Prostate gland (tissue), 2 donors: ENCODE measurements around the gene MDFI. TPM values are rescaled to one million over a fixed set of nuclear protein-coding genes. Genes with fewer than 3 reads are reported as not detected.

Experiments
- DNase-seq: peaks from one replicate; pipeline ENCODE4 v3.0.0-alpha.2; 2019; ENCODE audit warnings: low spot score
- H3K27ac ChIP-seq, 2 donors: fragments of 200-600 bp; sonication (generic); 2 replicates each; pipeline ENCODE4 v1.5.1; 2017 to 2019
- H3K27me3 ChIP-seq: fragments of 200-600 bp; sonication (generic); replicated peaks from 2 replicates; pipeline ENCODE4 v1.5.1; 2019; ENCODE audit not compliant: insufficient read depth
- H3K36me3 ChIP-seq, 2 donors: fragments of 200-600 bp; sonication (generic); 1 replicate in 1 of 2; 2 replicates in 1 of 2; pipeline versions ENCODE4 v1.5.1 to v1.8.1; 2017 to 2019
- H3K4me1 ChIP-seq: fragments of 200-600 bp; sonication (generic); replicated peaks from 2 replicates; pipeline ENCODE4 v1.5.1; 2019
- H3K4me3 ChIP-seq, 2 donors: fragments of 200-600 bp; sonication (generic); 2 replicates each; pipeline ENCODE4 v1.5.1; 2017 to 2019
- H3K9me3 ChIP-seq: fragments of 200-600 bp; sonication (generic); 2 replicates; pipeline ENCODE4 v1.5.1; 2017
- POLR2A ChIP-seq: fragments of 450-650 bp; IDR thresholded peaks from one replicate; pipeline ENCODE4 v1.6.1; 2016; ENCODE audit warnings: antibody characterized with exemption, mild to moderate bottlenecking
- POLR2AphosphoS5 ChIP-seq: sonication (generic); formaldehyde crosslinking; IDR thresholded peaks from one replicate; pipeline ENCODE4 v1.6.1; 2017; ENCODE audit warnings: antibody characterized with exemption
- WGBS: methylation state at CpG from one replicate; pipeline ENCODE4 v1.1.5; 2018; 5-methylcytosine and 5-hydroxymethylcytosine counted together
- intact Hi-C: fragments of 100-400 bp; cut with DNase I; formaldehyde crosslinking; loops from one replicate; pipeline ENCODE4 v1.14.2; 2022
- total RNA-seq, 2 donors: library from RNA; depleted of rRNA; stranded (reverse); fragments of >200 nt; gene quantifications; one replicate each; pipeline ENCODE4 v1.1.0, GENCODE V29; 2016
- TF ChIP-seq, protein P1 (sequence below), 4 experiments: fragments of 200-600 bp in 2 of 4; fragments of 450-650 bp in 2 of 4; sonication (generic) in 2 of 4; IDR thresholded peaks; 1 replicate in 3 of 4; 2 replicates in 1 of 4; pipeline ENCODE4 v1.5.1; 2016 to 2019; ENCODE audit warnings: antibody characterized with exemption in 4 of 4, mild to moderate bottlenecking in 2 of 4, moderate library complexity in 2 of 4

The MDFI gene
- total RNA-seq, 2 donors from 2014 or later: 31.8 to 77.9 TPM

DNA sequence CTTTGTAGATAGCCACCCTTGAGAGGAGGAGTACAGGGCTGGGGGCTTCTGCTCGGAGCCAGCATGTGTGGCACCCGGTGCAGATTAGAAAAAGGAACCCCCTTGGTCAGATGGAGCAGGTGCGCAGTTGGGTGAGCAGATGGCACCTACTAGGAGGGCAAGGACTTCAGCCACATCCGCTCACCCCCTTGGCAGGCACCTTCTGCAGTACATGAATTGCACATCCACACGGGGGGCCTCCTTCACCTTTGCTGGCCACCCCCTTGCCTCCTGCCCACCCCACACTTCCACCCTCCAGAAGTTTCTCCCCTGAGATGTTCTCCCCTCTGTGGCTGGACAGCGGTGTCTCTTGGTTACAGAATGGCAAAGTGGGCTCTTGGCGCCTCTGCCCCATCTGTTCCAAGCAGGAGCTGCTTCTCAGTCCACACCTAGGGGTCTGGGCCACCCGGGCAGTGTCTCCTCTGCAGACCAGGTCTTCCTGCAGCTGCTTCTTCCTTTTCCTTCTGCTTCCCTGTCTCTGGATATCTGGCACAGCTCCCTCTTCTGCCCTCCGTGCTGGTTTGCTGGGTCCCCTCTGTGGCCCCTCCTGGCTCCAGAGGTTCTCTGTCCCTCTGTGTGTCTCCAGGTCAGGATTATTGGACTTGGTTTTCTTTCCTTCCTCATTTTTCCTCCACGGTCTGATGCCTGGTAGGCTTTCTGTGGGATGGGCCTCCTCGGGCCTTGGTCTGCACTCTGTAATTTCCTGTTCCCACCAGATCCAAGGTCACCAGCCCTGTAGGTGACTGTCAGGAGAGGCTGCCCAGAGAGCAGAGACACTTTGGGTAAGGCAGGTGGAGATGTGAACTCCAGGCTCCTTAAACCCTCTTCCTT lies 4.1 kb downstream of the MDFI start:
- intact Hi-C loops: no loop called here

DNA sequence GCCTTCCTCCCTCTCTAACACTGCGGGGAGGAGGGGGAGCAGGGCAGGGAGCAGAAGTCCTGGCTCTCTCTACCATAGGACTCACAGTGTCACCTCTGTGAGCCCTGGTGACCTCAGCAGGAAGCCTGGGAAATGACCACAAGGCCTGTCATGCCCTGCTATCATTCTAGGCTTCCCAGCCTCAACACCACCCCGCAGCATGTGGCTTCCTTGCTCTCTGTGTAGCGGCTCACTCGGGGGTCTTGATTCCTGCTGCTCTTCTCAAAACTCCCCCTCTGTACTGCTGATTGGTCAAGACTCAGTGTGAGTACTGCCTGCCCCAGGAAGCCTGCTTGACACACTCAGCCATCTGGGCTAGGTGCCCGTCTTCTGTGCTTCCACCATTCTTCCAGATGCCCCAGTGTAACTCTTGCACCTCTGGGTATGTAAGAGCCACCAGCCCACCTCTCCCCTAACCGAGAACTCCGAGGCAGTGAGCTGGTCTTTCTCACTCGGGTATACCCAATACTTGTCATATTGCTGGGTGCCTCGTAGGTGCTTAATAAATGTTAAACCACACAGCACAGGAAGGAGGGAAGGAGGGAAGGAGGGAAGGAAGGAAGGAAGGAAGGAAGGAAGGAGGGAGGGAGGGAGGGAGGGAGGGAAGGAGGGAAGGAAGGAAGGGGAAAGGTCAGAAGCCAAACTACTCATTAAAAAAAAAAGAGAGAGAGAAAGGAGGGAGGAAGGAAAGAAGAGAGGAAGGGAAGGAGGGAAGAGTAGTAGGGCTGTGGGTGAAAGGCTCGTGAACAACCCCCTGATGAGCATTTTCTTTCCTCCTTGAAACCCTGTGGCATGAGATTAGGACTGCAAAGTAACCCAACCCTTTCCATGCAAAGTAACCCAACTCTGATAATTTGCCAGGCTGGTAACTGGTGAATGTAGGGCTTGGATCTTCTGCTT lies 5.0 kb downstream of the MDFI start:
- TF ChIP-seq, protein P1, sequence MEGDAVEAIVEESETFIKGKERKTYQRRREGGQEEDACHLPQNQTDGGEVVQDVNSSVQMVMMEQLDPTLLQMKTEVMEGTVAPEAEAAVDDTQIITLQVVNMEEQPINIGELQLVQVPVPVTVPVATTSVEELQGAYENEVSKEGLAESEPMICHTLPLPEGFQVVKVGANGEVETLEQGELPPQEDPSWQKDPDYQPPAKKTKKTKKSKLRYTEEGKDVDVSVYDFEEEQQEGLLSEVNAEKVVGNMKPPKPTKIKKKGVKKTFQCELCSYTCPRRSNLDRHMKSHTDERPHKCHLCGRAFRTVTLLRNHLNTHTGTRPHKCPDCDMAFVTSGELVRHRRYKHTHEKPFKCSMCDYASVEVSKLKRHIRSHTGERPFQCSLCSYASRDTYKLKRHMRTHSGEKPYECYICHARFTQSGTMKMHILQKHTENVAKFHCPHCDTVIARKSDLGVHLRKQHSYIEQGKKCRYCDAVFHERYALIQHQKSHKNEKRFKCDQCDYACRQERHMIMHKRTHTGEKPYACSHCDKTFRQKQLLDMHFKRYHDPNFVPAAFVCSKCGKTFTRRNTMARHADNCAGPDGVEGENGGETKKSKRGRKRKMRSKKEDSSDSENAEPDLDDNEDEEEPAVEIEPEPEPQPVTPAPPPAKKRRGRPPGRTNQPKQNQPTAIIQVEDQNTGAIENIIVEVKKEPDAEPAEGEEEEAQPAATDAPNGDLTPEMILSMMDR (IDR thresholded peaks at IDR 0.05): no peak
- TF ChIP-seq POLR2AphosphoS5 (no peak), POLR2A (no peak)
- no peak for DNase-seq
- Histone ChIP-seq H3K4me3 (no peak overlapping the region), H3K9me3 (no peaks in the 10 kb centered on the region), H3K27ac (no peak overlapping the region), H3K27me3 (no peaks in the 10 kb centered on the region), H3K4me1 (no peaks in the 10 kb centered on the region), H3K36me3 (no peaks in the 10 kb centered on the region)
- 81% methylated on average over 10 of the region's 10 CpGs for WGBS
- intact Hi-C loops: no loop called here

More for the DNA sequence above, 4.1 kb downstream of the MDFI start:
- no peaks in the 10 kb centered on the region for H3K36me3 ChIP-seq
- no peaks in the 10 kb centered on the region for H3K9me3 ChIP-seq
- no peak overlapping the region for H3K27ac ChIP-seq
- no peak overlapping the region for H3K4me3 ChIP-seq
- 69% methylated on average over 10 of the region's 11 CpGs for WGBS
- H3K27me3 ChIP-seq: no peaks in the 10 kb centered on the region
- no peak for DNase-seq
- peaks cover 2% of the 10 kb centered on the region for H3K4me1 ChIP-seq
- no peak for TF ChIP-seq POLR2AphosphoS5
- TF ChIP-seq POLR2A: no peak
- TF ChIP-seq, protein P1 (IDR thresholded peaks at IDR 0.05): no peak

- Histone ChIP-seq H3K9me3 (no peaks in the 10 kb centered on the region), H3K4me1 (no peaks in the 10 kb centered on the region), H3K36me3 (no peaks in the 10 kb centered on the region), H3K27ac (no peak overlapping the region), H3K27me3 (no peaks in the 10 kb centered on the region), H3K4me3 (no peak overlapping the region)
- no peak for DNase-seq
- WGBS: 76% methylated on average over 4 of the region's 4 CpGs
- intact Hi-C loops: no loop called here
- TF ChIP-seq POLR2AphosphoS5: no peak
- TF ChIP-seq POLR2A: no peak
- TF ChIP-seq, protein P1 (IDR thresholded peaks at IDR 0.05): no peak
Measured at GRCh38 chr6:41643899-41644269, 5.6 kb downstream of the MDFI start.

GRCh38 chr6:41644297-41644879 lies 6.1 kb downstream of the MDFI start:
- DNase-seq: no peak
- H3K9me3 ChIP-seq: no peaks in the 10 kb centered on the region
- H3K4me3 ChIP-seq: no peak overlapping the region
- intact Hi-C loops: no loop called here
- no peaks in the 10 kb centered on the region for H3K36me3 ChIP-seq
- no peak overlapping the region for H3K27ac ChIP-seq
- TF ChIP-seq POLR2A: no peak
- TF ChIP-seq, protein P1 (IDR thresholded peaks at IDR 0.05): no peak
- no peak for TF ChIP-seq POLR2AphosphoS5
- H3K27me3 ChIP-seq: no peaks in the 10 kb centered on the region
- WGBS: 39% methylated on average over 4 of the region's 4 CpGs
- H3K4me1 ChIP-seq: no peaks in the 10 kb centered on the region
